A549 (cell line): ENCODE results near the gene KEL. TPM values are rescaled to one million over a fixed set of nuclear protein-coding genes. Genes with fewer than 3 reads are reported as not detected.
"Not testable (repeated sequence)": the region's sequence is repeated elsewhere in the genome, so short reads cannot be mapped to it uniquely, and the experiment has no call there.

ENCODE experiments used
- ATAC-seq, 2 experiments: fragments of 200-7000 bp in 1 of 2; fragments of >200 bp in 1 of 2; cut with Nextera tagmentation in 1 of 2; cut with Tn5 transposase in 1 of 2; 3 replicates each; pipeline versions ENCODE4 v1.8.0 to v1.9.1; 2018 to 2020; ENCODE audit warnings: mild to moderate bottlenecking in 1 of 2, moderate library complexity in 1 of 2
- CTCF ChIA-PET: fragments of 300-600 bp; sonication (Branson Sonifier 250); formaldehyde crosslinking; extraction: SDS; loops from one replicate; lab custom pipeline; 2021; ENCODE audit warnings: antibody characterized with exemption, inconsistent platforms; lab: Yijun Ruan, JAX
- POLR2A ChIA-PET: fragments of 350-600 bp; formaldehyde crosslinking; extraction: SDS; loops from one replicate; lab custom pipeline; 2021; ENCODE audit warnings: antibody characterized with exemption, inconsistent platforms; lab: Yijun Ruan, JAX
- DNase-seq, 2 experiments: peaks; one replicate each; pipeline versions ENCODE4 v3.0.0 to v3.0.0-alpha.2; 2011 to 2016; ENCODE audit warnings: low read depth in 1 of 2, low spot score in 1 of 2
- FAIRE-seq: peaks from 2 replicates; lab custom pipeline; 2011; peaks lifted over from hg19 to GRCh38; lab: Jason Lieb, UNC
- H3K27ac ChIP-seq, 2 experiments: fragments of >200 bp; sonication (Bioruptor Twin); formaldehyde crosslinking; 3 replicates each; pipeline ENCODE4 v1.5.1; 2016 to 2017
- H3K4me1 ChIP-seq: fragments of >200 bp; sonication (Bioruptor Twin); formaldehyde crosslinking; 3 replicates; pipeline ENCODE4 v1.6.1; 2016
- H3K4me2 ChIP-seq: fragments of >200 bp; sonication (Bioruptor Twin); formaldehyde crosslinking; 3 replicates; pipeline ENCODE4 v1.6.1; 2016
- H3K4me3 ChIP-seq: fragments of >200 bp; sonication (Bioruptor Twin); formaldehyde crosslinking; 3 replicates; pipeline ENCODE4 v1.5.1; 2016
- H3K9me3 ChIP-seq: fragments of >200 bp; sonication (Bioruptor Twin); formaldehyde crosslinking; 3 replicates; pipeline ENCODE4 v1.6.1; 2016
- BHLHE40 ChIP-seq: IDR thresholded peaks from 2 replicates; pipeline ENCODE4 v1.6.1; 2012; ENCODE audit warnings: low read depth, low read length, inconsistent platforms
- CHD2 ChIP-seq: fragments of 150-350 bp; IDR thresholded peaks from 2 replicates; pipeline ENCODE4 v1.6.1; 2014; ENCODE audit warnings: low read length; ENCODE audit not compliant: partially characterized antibody
- CHD4 ChIP-seq: fragments of 200-600 bp; sonication (generic); IDR thresholded peaks from 2 replicates; pipeline ENCODE4 v1.6.1; 2016; ENCODE audit warnings: antibody characterized with exemption, mild to moderate bottlenecking, borderline replicate concordance
- E2F6 ChIP-seq: IDR thresholded peaks from 2 replicates; pipeline ENCODE4 v1.6.1; 2012; ENCODE audit warnings: low read depth, borderline replicate concordance
- EHMT2 ChIP-seq: fragments of 200-600 bp; sonication (generic); IDR thresholded peaks from 2 replicates; pipeline ENCODE4 v1.6.1; 2016; ENCODE audit warnings: antibody characterized with exemption, low read depth, mild to moderate bottlenecking, moderate library complexity
- ELK1 ChIP-seq: fragments of 150-350 bp; IDR thresholded peaks from 2 replicates; pipeline ENCODE4 v1.6.1; 2014; ENCODE audit warnings: low read depth, mild to moderate bottlenecking, low read length
- FOXS1 ChIP-seq: fragments of 250-450 bp; sonication (Bioruptor Pico); IDR thresholded peaks from 2 replicates; pipeline ENCODE4 v1.5.0; 2020; ENCODE audit warnings: mild to moderate bottlenecking, moderate library complexity
- GATA3 ChIP-seq: IDR thresholded peaks from 2 replicates; pipeline ENCODE4 v1.6.1; 2012; ENCODE audit warnings: borderline replicate concordance
- HDAC2 ChIP-seq: fragments of 200-600 bp; sonication (generic); IDR thresholded peaks from 2 replicates; pipeline ENCODE4 v1.6.1; 2016
- HES2 ChIP-seq: fragments of >200 bp; sonication (Bioruptor Twin); formaldehyde crosslinking; IDR thresholded peaks from 2 replicates; pipeline ENCODE4 v1.6.1; 2016
- HOXB13 ChIP-seq: fragments of 250-450 bp; sonication (Bioruptor Pico); IDR thresholded peaks from 2 replicates; pipeline ENCODE4 v1.5.0; 2020; ENCODE audit warnings: low read depth, mild to moderate bottlenecking, moderate library complexity
- HOXB5 ChIP-seq: fragments of 250-450 bp; sonication (Bioruptor Pico); IDR thresholded peaks from 2 replicates; pipeline ENCODE4 v1.5.0; 2020; ENCODE audit warnings: mild to moderate bottlenecking, moderate library complexity
- JUNB ChIP-seq: fragments of >200 bp; sonication (Bioruptor Twin); formaldehyde crosslinking; IDR thresholded peaks from 2 replicates; pipeline ENCODE4 v1.6.1; 2016
- MAFK ChIP-seq: fragments of 450-650 bp; IDR thresholded peaks from 2 replicates; pipeline ENCODE4 v1.6.1; 2014; ENCODE audit not compliant: partially characterized antibody
- NR3C1 ChIP-seq: fragments of >200 bp; sonication (Bioruptor Twin); formaldehyde crosslinking; IDR thresholded peaks from 3 replicates; pipeline ENCODE4 v1.6.1; 2017
- PHF8 ChIP-seq: fragments of 200-600 bp; sonication (generic); IDR thresholded peaks from 2 replicates; pipeline ENCODE4 v1.6.1; 2016; ENCODE audit warnings: low read depth, mild to moderate bottlenecking, antibody characterized with exemption, moderate library complexity, borderline replicate concordance
- POLR2A ChIP-seq: IDR thresholded peaks from 2 replicates; pipeline ENCODE4 v1.6.1; 2012; ENCODE audit warnings: mild to moderate bottlenecking, low read length
- RAD21 ChIP-seq, 2 experiments: fragments of >200 bp in 1 of 2; sonication (Bioruptor Twin) in 1 of 2; formaldehyde crosslinking in 1 of 2; IDR thresholded peaks in 1 of 2; conservative IDR thresholded peaks in 1 of 2; 2 replicates in 1 of 2; 3 replicates in 1 of 2; pipeline ENCODE4 v1.6.1; 2012 to 2018; ENCODE audit warnings: inconsistent platforms in 1 of 2
- RNF2 ChIP-seq: fragments of 200-600 bp; sonication (generic); IDR thresholded peaks from 2 replicates; pipeline ENCODE4 v1.6.1; 2016; ENCODE audit warnings: low read depth, mild to moderate bottlenecking, antibody characterized with exemption, moderate library complexity, borderline replicate concordance
- TFCP2L1 ChIP-seq: fragments of 250-450 bp; sonication (Bioruptor Pico); IDR thresholded peaks from 2 replicates; pipeline ENCODE4 v1.5.0; 2021; ENCODE audit warnings: mild to moderate bottlenecking
- USF2 ChIP-seq: fragments of 450-650 bp; IDR thresholded peaks from 2 replicates; pipeline ENCODE4 v1.6.1; 2014; ENCODE audit warnings: antibody characterized with exemption
- ZC3H11A ChIP-seq: fragments of 450-650 bp; IDR thresholded peaks from 2 replicates; pipeline ENCODE4 v1.6.1; 2014; ENCODE audit warnings: antibody characterized with exemption, mild to moderate bottlenecking
- ZSCAN20 ChIP-seq: fragments of 250-450 bp; sonication (Bioruptor Pico); IDR thresholded peaks from 2 replicates; pipeline ENCODE4 v1.8.0; 2022; ENCODE audit warnings: mild to moderate bottlenecking, moderate library complexity
- WGBS: methylation state at CpG from one replicate; pipeline ENCODE4 v1.1.6; 2017; ENCODE audit errors: missing lambda C conversion rate; 5-methylcytosine and 5-hydroxymethylcytosine counted together
- polyA plus RNA-seq, 4 experiments: library from polyadenylated mRNA; depleted of rRNA in 3 of 4; stranded (reverse); fragments of >200 nt; fragmentation: RNase III in 1 of 4; extraction: RNeasy Plus Mini Kit Qiagen cat#74134 plus additional on column Dnase treatment in 1 of 4; gene quantifications; 2 replicates in 3 of 4; 3 replicates in 1 of 4; pipeline ENCODE4 v1.2.3, GENCODE V29; 2011 to 2017
- TF ChIP-seq, protein P1 (sequence below): fragments of >200 bp; sonication (Bioruptor Twin); formaldehyde crosslinking; IDR thresholded peaks from 3 replicates; pipeline ENCODE4 v1.6.1; 2016
- TF ChIP-seq, protein P2 (sequence below): fragments of 250-450 bp; sonication (Bioruptor Pico); IDR thresholded peaks from 2 replicates; pipeline ENCODE4 v1.5.0; 2021; ENCODE audit warnings: mild to moderate bottlenecking, moderate library complexity, borderline replicate concordance
- TF ChIP-seq, protein P3 (sequence below): IDR thresholded peaks from 2 replicates; pipeline ENCODE4 v1.6.1; 2012

KEL gene
- polyA plus RNA-seq, 2 of the 4 experiments (the other 2 are of a cell fraction), result 0.14 TPM; not detected in 1

DNA sequence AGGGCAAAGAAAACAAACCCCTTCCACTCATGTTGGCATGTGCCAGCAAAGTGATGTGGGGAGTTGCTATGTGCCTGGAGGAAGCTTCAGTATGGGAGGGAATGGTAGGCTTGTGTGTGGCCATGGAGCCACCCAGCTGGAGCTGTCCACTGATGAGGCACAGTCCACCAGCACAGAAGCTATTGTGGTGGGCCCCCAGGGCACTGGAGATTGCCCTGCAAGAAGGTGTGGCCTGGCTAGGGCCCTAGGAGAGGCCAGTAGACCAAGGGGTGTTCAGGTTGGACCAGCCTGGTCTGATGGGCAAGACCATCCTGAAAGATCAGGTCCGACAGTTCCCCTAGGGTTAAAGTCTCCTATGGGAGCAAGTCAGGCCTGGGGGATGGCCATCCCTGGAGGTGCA, 22.1 kb upstream of the KEL start:
- no peak for ATAC-seq

GRCh38 chr7:142983825-142984224, 21.7 kb upstream of the KEL start:
- DNase-seq (no peak), FAIRE-seq (no peak), ATAC-seq (no peak)
- 0% methylated on average over 1 of the region's 1 CpG for WGBS
- H3K4me3 ChIP-seq, result no peak overlapping the region
- POLR2A ChIA-PET, result no interaction called here
- TF ChIP-seq FOXS1 (CRISPR knock-in tag), result no peak
- TF ChIP-seq PHF8, result no peak
- TF ChIP-seq RAD21 (conservative IDR thresholded peaks at IDR 0.05 in 1 of 2, IDR thresholded peaks at IDR 0.05 in 1 of 2), result no peak
- no peak for TF ChIP-seq HOXB13 (CRISPR knock-in tag)
- TF ChIP-seq, protein P1, sequence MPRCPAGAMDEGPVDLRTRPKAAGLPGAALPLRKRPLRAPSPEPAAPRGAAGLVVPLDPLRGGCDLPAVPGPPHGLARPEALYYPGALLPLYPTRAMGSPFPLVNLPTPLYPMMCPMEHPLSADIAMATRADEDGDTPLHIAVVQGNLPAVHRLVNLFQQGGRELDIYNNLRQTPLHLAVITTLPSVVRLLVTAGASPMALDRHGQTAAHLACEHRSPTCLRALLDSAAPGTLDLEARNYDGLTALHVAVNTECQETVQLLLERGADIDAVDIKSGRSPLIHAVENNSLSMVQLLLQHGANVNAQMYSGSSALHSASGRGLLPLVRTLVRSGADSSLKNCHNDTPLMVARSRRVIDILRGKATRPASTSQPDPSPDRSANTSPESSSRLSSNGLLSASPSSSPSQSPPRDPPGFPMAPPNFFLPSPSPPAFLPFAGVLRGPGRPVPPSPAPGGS, result no peak
- TF ChIP-seq JUNB, result no peak
- no peak for TF ChIP-seq BHLHE40
- TF ChIP-seq HOXB5, result no peak
- TF ChIP-seq ZSCAN20 (CRISPR knock-in tag), result no peak
- TF ChIP-seq CHD2, result no peak
- no peak for TF ChIP-seq RNF2
- H3K9me3 ChIP-seq, result no peaks in the 10 kb centered on the region
- H3K4me2 ChIP-seq, result no peak overlapping the region
- CTCF ChIA-PET, result interaction anchor here (1.0 kb wide), 1 partner anchor 257 kb away, joined by 3 read pairs; no protein-coding TSS in a partner anchor
- no peaks in the 10 kb centered on the region for H3K4me1 ChIP-seq
- H3K27ac ChIP-seq, result no peak overlapping the region

More for the DNA sequence above, 22.1 kb upstream of the KEL start:
- no peaks in the 10 kb centered on the region for H3K9me3 ChIP-seq
- no peak overlapping the region for H3K4me2 ChIP-seq
- DNase-seq (no peak), FAIRE-seq (no peak)
- POLR2A ChIA-PET, result no interaction called here
- TF ChIP-seq USF2 (no peak), HDAC2 (no peak), RAD21 (conservative IDR thresholded peaks at IDR 0.05 in 1 of 2, IDR thresholded peaks at IDR 0.05 in 1 of 2) (no peak), PHF8 (no peak), CHD4 (no peak), HES2 (no peak), TFCP2L1 (CRISPR knock-in tag) (no peak), MAFK (no peak), NR3C1 (no peak), BHLHE40 (no peak), EHMT2 (no peak), ZC3H11A (no peak), RNF2 (no peak), E2F6 (no peak), POLR2A (no peak), GATA3 (no peak), ELK1 (no peak), FOXS1 (CRISPR knock-in tag) (no peak)
- TF ChIP-seq, protein P2, sequence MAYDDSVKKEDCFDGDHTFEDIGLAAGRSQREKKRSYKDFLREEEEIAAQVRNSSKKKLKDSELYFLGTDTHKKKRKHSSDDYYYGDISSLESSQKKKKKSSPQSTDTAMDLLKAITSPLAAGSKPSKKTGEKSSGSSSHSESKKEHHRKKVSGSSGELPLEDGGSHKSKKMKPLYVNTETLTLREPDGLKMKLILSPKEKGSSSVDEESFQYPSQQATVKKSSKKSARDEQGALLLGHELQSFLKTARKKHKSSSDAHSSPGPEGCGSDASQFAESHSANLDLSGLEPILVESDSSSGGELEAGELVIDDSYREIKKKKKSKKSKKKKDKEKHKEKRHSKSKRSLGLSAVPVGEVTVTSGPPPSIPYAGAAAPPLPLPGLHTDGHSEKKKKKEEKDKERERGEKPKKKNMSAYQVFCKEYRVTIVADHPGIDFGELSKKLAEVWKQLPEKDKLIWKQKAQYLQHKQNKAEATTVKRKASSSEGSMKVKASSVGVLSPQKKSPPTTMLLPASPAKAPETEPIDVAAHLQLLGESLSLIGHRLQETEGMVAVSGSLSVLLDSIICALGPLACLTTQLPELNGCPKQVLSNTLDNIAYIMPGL, result no peak
- TF ChIP-seq, protein P3, sequence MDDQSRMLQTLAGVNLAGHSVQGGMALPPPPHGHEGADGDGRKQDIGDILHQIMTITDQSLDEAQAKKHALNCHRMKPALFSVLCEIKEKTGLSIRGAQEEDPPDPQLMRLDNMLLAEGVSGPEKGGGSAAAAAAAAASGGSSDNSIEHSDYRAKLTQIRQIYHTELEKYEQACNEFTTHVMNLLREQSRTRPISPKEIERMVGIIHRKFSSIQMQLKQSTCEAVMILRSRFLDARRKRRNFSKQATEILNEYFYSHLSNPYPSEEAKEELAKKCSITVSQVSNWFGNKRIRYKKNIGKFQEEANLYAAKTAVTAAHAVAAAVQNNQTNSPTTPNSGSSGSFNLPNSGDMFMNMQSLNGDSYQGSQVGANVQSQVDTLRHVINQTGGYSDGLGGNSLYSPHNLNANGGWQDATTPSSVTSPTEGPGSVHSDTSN, result no peak
- no peak overlapping the region for H3K27ac ChIP-seq
- no peak overlapping the region for H3K4me3 ChIP-seq
- CTCF ChIA-PET, result interaction anchor here (1.0 kb wide), 1 partner anchor 256 kb away, joined by 3 read pairs; no protein-coding TSS in a partner anchor
- 0% methylated on average over 1 of the region's 1 CpG for WGBS
- no peaks in the 10 kb centered on the region for H3K4me1 ChIP-seq

GRCh38 chr7:142978402-142978801, 16.2 kb upstream of the KEL start:
- H3K4me3 ChIP-seq, FAIRE-seq, H3K4me2 ChIP-seq, H3K9me3 ChIP-seq, DNase-seq, ATAC-seq, H3K4me1 ChIP-seq, H3K27ac ChIP-seq, CTCF ChIA-PET, POLR2A ChIA-PET: not testable (repeated sequence)
- 34% methylated on average over 4 of the region's 4 CpGs for WGBS
